K562 (cell line): Measurements from ENCODE around the gene URGCP. TPM values are rescaled to one million over a fixed set of nuclear protein-coding genes. Genes with fewer than 3 reads are reported as not detected.

Experiments used
- ATF3 ChIP-seq, 2 experiments: fragments of 450-650 bp in 1 of 2; sonication (generic) in 1 of 2; formaldehyde crosslinking in 1 of 2; IDR thresholded peaks in 1 of 2; conservative IDR thresholded peaks in 1 of 2; 2 replicates each; pipeline versions ENCODE4 v1.6.1 to v1.8.1; 2016 to 2023; ENCODE audit warnings: mild to moderate bottlenecking in 2 of 2, moderate library complexity in 2 of 2, inconsistent platforms in 1 of 2, missing genetic modification reagents in 1 of 2
- CEBPB ChIP-seq: fragments of 450-650 bp; IDR thresholded peaks from 2 replicates; pipeline ENCODE4 v1.6.1; 2016; ENCODE audit warnings: missing genetic modification characterization, missing compliant biosample characterization
- DPF2 ChIP-seq: fragments of 450-650 bp; IDR thresholded peaks from 2 replicates; pipeline ENCODE4 v1.6.1; 2016
- E2F6 ChIP-seq, 2 experiments: IDR thresholded peaks; 2 replicates each; pipeline ENCODE4 v1.6.1; 2011; ENCODE audit warnings: borderline replicate concordance in 1 of 2, control low read depth in 1 of 2, low read depth in 1 of 2, low read length in 1 of 2, mild to moderate bottlenecking in 1 of 2, mixed read lengths in 1 of 2, moderate library complexity in 1 of 2; ENCODE audit not compliant: insufficient read depth in 1 of 2, insufficient read length in 1 of 2, poor library complexity in 1 of 2, severe bottlenecking in 1 of 2; ENCODE audit errors: extremely low read depth in 1 of 2
- EP400 ChIP-seq: fragments of 450-650 bp; IDR thresholded peaks from 2 replicates; pipeline ENCODE4 v1.6.1; 2017; ENCODE audit warnings: antibody characterized with exemption, mild to moderate bottlenecking, moderate library complexity
- FOS ChIP-seq: IDR thresholded peaks from 3 replicates; pipeline ENCODE4 v1.6.1; 2011; ENCODE audit not compliant: insufficient read length; ENCODE audit errors: extremely low read depth
- HMBOX1 ChIP-seq: sonication (generic); IDR thresholded peaks from 2 replicates; pipeline ENCODE4 v1.6.1; 2016
- HNRNPLL ChIP-seq: fragments of 200-400 bp; formaldehyde crosslinking; IDR thresholded peaks from 2 replicates; pipeline ENCODE4 v1.6.1; 2017; ENCODE audit warnings: low read length, low read depth, mild to moderate bottlenecking; ENCODE audit not compliant: poor library complexity, severe bottlenecking
- KAT2B ChIP-seq: IDR thresholded peaks from one replicate; pipeline ENCODE4 v1.6.1; 2012; ENCODE audit warnings: low read depth, mild to moderate bottlenecking, control low read depth, inconsistent platforms, low read length, moderate library complexity
- NFIX ChIP-seq: fragments of 250-450 bp; sonication (Bioruptor Pico); IDR thresholded peaks from 2 replicates; pipeline ENCODE4 v1.4.0; 2020; ENCODE audit warnings: low read depth, mild to moderate bottlenecking, moderate library complexity
- POLR2A ChIP-seq: fragments of 450-650 bp; conservative IDR thresholded peaks from 2 replicates; pipeline ENCODE4 v1.6.1; 2016
- RBM39 ChIP-seq: fragments of 200-400 bp; formaldehyde crosslinking; optimal IDR thresholded peaks from 2 replicates; pipeline ENCODE3; 2018; ENCODE audit warnings: low read depth, low read length
- RCOR1 ChIP-seq, 2 experiments: IDR thresholded peaks; 2 replicates each; pipeline ENCODE4 v1.6.1; 2012; ENCODE audit warnings: low read depth in 2 of 2, low read length in 2 of 2, borderline replicate concordance in 1 of 2, improper control_type of control experiment in 1 of 2
- RNF2 ChIP-seq: sonication (generic); IDR thresholded peaks from 2 replicates; pipeline ENCODE4 v1.6.1; 2016
- STAT5A ChIP-seq: IDR thresholded peaks from 2 replicates; pipeline ENCODE4 v1.6.1; 2012; ENCODE audit warnings: low read length, inconsistent platforms, borderline replicate concordance
- TAF9B ChIP-seq: fragments of 450-650 bp; IDR thresholded peaks from 2 replicates; pipeline ENCODE4 v1.6.1; 2018; ENCODE audit warnings: mild to moderate bottlenecking; ENCODE audit not compliant: partially characterized antibody
- ZBTB5 ChIP-seq: fragments of 450-650 bp; IDR thresholded peaks from 2 replicates; pipeline ENCODE4 v1.6.1; 2017; ENCODE audit warnings: antibody characterized with exemption
- ZHX1 ChIP-seq: fragments of 150-350 bp; conservative IDR thresholded peaks from 2 replicates; pipeline ENCODE4 v1.6.1; 2014; ENCODE audit warnings: low read length
- ZNF124 ChIP-seq: sonication (generic); formaldehyde crosslinking; IDR thresholded peaks from 2 replicates; pipeline ENCODE4 v1.8.1; 2022; ENCODE audit warnings: missing genetic modification reagents
- ZSCAN29 ChIP-seq: fragments of 450-650 bp; IDR thresholded peaks from 2 replicates; pipeline ENCODE4 v1.6.1; 2017
- polyA plus RNA-seq, 8 experiments: library from polyadenylated mRNA; depleted of rRNA in 4 of 8; stranded (reverse) in 5 of 8; unstranded in 3 of 8; fragments of >200 nt; fragmentation: Nextera tagmentation in 2 of 8; fragmentation: Illumina TruSeq in 1 of 8; extraction: Ambion mirVana in 2 of 8; extraction: Trizol in 1 of 8; gene quantifications; 2 replicates each; pipeline versions ENCODE4 v1.2.1 to v1.2.3, GENCODE V29; 2011 to 2014; ENCODE audit warnings: inconsistent platforms in 1 of 8, missing spikeins in 1 of 8
- total RNA-seq, 7 experiments: library from RNA; depleted of rRNA in 6 of 7; stranded (reverse); fragments of >200 nt in 6 of 7; fragmentation: Illumina TruSeq in 2 of 7; extraction: Trizol in 2 of 7; gene quantifications; 2 replicates each; pipeline versions ENCODE4 v1.2.1 to v1.2.3, GENCODE V29; 2011 to 2021; ENCODE audit warnings: low replicate concordance in 1 of 7

URGCP gene
- total and polyA plus RNA-seq, 9 of the 15 experiments (the other 6 are each of a cell fraction or from before 2014, with no cell fraction given), result 1.7 to 25.8 (median 12.5) TPM

- TF ChIP-seq TAF9B, result peak; percentile 83
- TF ChIP-seq KAT2B, result no peak
- no peak for TF ChIP-seq HMBOX1
- peak; percentile 88 for TF ChIP-seq POLR2A
- no peak for TF ChIP-seq CEBPB (tag)
- TF ChIP-seq EP400, result peak; percentile 34; the same call in 1 of the 2 replicates
- no peak for TF ChIP-seq RBM39
- no peak for TF ChIP-seq FOS
- peak in 1 of 2 experiments; percentile 54; a peak in 1 of 4 replicates for TF ChIP-seq RCOR1 (IDR thresholded peaks at IDR 0.05; ENCODE audit: borderline replicate concordance in 1 of 2, low read depth in 2 of 2, low read length in 2 of 2)
- peak; percentile 60; the same call in 1 of the 2 replicates for TF ChIP-seq RNF2
- TF ChIP-seq HNRNPLL, result peak; percentile 45
- TF ChIP-seq STAT5A, result no peak
- TF ChIP-seq DPF2, result peak; percentile 57; the same call in 1 of the 2 replicates
- no peak for TF ChIP-seq ZNF124 (CRISPR knock-in tag)
- no peak for TF ChIP-seq ZHX1
- peak; percentile 58 to 85 for TF ChIP-seq E2F6 (IDR thresholded peaks at IDR 0.05; ENCODE audit: borderline replicate concordance in 1 of 2, extremely low read depth in 1 of 2, insufficient read depth in 1 of 2, insufficient read length in 1 of 2, low read depth in 1 of 2, low read length in 1 of 2, poor library complexity in 1 of 2, severe bottlenecking in 1 of 2)
- no peak for TF ChIP-seq ATF3 (IDR thresholded peaks at IDR 0.05)
- no peak for TF ChIP-seq ATF3 (CRISPR knock-in tag; conservative IDR thresholded peaks at IDR 0.05)
- TF ChIP-seq NFIX (CRISPR knock-in tag), result no peak
- no peak for TF ChIP-seq ZBTB5
- TF ChIP-seq ZSCAN29, result no peak
These were observed 37.2 kb downstream of the URGCP start, which contains the start of gene MRPS24 (continued) for GRCh38 chr7:43869006-43869866.
